OCI-M2 (cell line): ENCODE results near the gene GRID1.

ENCODE experiments used
- DNase-seq: peaks from one replicate; lab custom pipeline; 2025; ENCODE audit not compliant: unreplicated experiment; lab: John Stamatoyannopoulos, UW

GRID1 gene

DNA sequence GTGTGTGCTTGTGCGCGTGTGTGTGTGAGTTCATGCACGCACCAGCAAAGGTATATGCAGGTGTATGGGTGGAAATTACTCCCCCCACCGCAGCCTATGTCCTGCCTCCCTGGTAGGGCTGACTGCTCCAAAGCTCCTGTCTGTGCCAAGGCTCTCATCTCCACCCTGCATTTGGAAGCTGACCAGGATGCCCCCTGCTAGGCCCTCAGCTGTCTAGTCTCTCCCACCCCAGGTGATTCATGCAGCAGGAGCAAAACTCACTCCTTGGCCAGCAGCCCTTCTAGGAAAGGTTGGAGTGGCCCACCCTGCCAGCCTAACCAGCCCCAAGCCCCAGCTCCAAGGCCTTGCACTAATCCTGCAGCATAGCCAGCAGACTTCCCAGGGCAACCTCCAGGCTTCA lies 148.4 kb downstream of the GRID1 start:
- no peak for DNase-seq

DNA sequence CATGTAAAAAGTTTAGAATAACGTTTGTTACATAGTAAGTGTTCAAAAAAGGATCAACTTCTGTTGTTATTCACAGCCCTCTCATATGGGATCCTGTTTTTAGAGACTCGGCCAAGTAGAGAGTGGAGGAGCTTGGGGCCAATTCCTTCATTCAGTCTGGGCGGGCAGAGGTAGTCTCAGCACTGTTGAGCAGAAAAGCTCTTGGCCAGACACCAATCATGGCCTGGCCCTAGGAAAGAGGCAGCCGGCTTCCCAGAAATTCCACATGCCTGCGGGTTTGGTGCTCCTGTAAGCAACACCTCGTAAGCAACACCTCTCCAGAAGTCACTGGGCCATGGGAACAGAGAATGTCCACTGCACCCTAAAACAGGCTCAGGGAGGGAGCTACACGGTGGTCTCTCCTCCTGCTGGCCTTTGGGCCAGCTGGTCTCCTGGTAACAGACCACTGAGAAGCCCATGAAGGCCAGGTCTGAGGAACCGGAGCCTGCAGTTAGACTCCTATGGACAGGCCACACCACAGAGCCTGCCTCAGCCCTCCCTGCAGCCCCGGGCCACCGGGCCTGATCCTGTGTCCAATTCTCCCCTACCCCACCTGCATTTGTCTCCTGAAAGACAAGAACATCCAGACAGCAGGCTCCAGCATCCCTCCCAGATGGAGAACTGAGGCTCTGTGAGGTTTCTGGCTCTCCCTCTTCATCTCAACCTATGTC lies 149.1 kb downstream of the GRID1 start:
- DNase-seq, result no peak

GRCh38 chr10:86216886-86217285 lies 149.7 kb downstream of the GRID1 start:
- no peak for DNase-seq

- no peak for DNase-seq
Observed at GRCh38 chr10:86215712-86216111, 150.9 kb downstream of the GRID1 start.

DNA sequence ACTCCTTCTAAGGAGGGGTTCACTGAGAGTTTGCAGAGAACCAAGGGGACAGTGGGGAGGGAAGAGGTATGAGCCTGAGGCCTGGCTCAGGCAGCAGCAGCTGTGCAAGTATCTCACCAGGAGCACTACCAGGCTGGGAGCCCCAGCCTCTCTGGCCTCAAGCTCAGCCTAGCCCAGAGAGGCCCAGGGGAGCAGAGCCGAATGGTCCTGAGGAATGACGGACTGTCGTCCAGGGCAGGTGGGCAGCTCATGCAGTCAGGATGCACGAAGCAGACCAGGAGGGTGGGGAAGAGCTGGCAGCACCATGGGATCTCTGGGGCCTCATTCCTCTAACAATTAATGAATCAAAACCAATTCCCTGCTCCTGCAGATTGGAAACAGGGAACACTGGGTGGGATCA lies 151.5 kb downstream of the GRID1 start:
- no peak for DNase-seq

GRCh38 chr10:86213148-86213547 lies 153.4 kb downstream of the GRID1 start:
- DNase-seq, result no peak

- DNase-seq, result no peak
Observed at GRCh38 chr10:86212391-86212700, 154.2 kb downstream of the GRID1 start.

DNA sequence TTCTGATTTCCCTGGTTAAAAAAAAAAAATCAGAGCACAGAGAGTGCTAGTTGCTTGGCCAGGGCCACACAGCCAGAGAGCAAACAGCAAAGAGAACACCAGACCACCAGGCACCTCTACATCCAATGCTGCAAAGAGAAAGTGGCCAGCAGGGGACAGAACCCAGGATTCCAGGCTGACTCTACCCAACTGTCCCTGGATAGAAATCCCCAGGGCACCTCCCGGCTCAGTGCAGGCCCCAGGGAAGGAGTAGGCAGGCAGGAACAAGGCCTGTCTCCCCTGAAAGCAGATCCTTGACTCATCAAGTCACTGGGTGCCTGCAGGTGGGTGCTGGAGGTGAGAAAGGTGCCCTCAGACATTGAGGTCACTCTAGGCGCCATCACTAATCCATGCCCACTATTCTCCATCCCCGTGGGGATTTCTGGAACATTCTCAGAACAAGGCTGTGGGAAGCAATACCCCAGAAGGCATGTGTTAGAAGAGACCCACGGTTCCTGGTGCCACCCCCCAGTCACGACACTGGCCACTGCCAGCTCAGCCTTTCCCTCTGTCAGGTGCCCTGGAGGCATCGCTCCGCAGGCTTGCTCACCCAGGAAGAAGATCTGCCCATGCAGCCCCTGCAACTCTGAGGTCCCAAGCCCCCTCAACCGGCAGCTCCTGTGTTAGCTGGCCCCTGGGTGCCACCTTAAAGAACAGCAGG lies 154.8 kb downstream of the GRID1 start:
- DNase-seq, result no peak

DNA sequence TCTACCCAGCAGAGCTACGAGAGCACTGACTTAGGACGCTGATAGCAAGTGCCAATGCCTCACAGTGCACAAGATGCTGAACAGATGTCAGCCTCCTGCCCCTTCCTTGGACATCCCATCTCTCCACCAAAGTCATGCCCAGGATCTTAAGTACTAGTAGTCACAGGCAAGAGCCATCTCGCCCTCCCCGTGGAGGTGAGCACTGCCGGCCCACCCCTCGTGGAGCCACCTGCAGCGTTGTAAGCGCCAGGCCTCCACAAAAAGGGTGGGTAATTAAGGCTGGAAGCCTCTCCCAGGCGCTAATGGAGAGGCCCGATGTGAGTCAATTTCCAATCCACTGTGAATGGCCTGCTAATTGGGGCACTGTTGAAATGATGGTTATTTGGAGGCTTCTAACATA lies 156.2 kb downstream of the GRID1 start:
- no peak for DNase-seq

DNA sequence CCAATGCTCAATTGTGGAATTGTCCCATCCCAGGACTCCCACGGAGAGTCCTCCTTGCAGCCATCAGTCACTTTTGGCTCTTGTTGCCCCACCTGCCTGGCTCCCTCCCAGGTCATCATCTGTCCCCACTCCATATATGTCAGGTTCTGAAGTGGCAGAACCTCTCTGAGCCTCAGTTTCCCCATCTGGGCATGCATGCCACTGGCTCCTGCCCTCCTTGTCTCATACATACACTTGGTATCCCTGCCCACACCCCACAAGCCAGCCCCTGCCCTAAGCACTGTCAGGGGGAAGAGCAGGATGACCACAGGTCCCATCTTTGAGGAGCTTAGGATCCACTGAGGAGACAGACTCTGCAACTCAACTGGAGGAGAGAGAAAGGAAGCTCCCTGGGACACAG lies 156.9 kb downstream of the GRID1 start:
- no peak for DNase-seq

GRCh38 chr10:86207226-86207625 lies 159.4 kb downstream of the GRID1 start:
- DNase-seq, result no peak

DNA sequence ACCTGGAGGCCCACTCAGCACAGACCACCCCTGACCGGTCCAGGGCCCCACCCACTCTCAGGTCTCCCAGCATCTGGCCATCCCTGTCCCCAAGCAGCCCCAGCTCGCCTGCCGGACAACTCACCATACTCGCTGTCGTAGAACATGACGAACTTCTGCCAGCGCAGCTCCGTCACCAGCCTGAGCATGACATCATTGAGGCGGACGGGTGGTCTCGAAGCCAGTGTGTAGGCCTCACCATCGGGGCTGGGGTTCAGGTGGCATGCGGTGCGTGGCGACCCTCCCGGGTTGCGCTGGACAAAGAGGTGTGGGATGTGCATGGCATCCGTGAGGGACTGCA lies 160.4 kb downstream of the GRID1 start:
- DNase-seq, result no peak

DNA sequence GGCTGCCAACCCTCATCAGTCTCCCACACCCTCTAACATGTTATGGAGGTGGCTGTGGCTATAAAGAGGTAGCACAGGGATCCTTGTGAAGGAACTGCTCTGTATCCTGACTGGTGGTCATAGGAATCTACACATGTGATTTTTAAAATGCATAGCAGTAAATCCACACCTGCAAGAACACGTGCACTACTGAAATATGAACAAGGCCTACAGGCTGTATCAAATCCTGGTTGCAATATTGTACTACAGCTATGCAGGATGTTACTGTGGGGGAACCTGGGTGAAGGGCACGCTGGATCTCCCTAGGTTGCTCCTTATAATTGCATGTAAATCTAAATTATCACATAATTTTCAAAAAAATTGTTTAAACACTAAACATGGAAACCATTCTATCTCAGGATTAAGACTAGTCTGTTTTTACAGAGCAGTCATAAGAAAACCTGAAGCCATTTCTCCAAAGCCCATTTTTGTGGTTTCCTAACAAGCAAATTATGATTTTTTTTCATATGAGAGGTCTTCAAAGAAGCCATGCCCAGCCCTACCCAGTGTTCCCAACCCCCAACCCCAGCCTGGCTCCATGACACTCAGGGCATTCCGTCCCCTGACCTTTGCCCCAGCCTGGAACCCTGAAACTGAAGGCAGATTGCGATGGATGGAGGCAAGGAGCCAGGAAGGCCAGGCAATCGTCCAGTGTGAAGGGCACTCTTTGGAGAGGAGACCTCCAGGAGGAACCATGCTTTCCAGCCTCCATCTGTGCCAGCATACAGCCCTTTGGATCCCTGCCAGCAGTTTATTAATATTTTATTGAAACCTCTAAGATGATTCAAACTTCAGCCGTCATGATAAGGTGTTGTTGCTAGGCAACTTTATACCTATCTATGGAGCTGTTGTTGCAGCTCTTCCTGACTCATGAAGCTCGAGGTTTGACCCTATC lies 161.0 kb downstream of the GRID1 start:
- no peak for DNase-seq

DNA sequence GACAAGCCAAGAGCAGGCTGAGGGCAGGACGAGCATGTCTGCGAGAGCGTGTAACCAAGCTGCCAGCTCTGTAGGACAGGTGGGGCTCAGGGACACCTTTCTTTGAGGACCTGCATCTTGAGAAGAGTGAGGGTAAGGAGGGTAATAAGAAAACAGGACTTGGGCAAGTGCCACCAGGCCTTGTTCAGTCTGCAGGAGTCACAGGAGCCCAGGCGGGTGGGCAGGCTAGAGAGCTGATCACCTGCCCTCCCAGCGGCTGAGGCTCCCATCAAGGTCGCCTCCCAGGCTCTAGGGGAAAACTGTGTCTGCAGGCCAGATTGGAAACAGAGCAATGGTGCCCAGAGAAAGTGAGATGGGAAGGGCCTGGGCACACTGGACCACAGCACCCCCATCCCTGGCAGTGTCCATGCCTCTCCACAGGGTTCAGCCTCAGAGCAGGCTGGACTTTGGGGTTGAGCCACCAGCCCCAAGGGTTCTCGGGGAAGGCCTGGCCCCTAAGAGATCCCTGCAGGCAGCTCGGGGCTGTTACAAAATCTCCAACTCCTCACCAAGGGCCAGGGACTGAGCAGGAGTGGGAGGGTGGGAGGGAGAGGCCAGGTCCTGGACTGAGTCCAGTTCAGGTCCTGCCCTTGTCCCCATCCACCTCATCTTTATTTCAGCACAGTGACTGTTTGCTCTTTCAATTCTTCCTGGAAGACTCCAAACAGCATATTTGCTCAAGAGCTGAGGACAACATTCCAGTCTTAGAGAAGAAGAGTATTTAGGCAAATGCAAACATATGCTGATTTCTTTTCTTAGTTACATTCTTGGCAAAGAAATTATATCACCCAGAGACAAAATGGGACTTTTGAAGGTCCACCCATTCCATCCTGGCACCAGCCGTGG lies 161.9 kb downstream of the GRID1 start:
- no peak for DNase-seq

- no peak for DNase-seq
Observed at GRCh38 chr10:86203162-86203905, 163.3 kb downstream of the GRID1 start.

DNA sequence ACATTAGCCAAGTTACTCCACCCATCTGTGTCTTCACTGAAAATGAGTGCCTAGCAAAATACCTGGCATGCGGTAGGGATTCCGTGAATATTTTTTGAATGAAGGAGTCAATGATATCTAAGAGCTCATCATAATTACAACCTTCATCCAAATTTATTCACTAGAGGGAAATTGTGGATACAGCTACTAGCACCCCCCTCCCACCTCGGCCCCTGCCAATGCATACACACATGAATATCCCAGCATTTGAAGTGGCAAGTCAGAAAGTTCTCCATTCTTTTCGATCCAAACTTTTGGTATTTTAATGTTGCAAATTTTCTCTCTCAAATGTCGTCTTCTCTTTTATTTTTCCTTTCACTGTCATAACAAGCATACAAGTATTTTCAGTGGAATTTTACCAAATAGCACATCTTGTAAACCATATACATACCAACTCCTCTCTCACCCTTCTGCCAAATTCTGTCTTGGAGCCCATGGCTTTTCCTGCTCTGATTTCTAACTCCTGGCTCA lies 164.3 kb downstream of the GRID1 start:
- DNase-seq, result no peak

- no peak for DNase-seq
Observed at GRCh38 chr10:86200867-86201266, 165.7 kb downstream of the GRID1 start.

- DNase-seq, result no peak
Observed at GRCh38 chr10:86200269-86200668, 166.3 kb downstream of the GRID1 start.

- DNase-seq, result no peak
Observed at GRCh38 chr10:86199041-86199440, 167.6 kb downstream of the GRID1 start.

GRCh38 chr10:86198271-86198670 lies 168.3 kb downstream of the GRID1 start:
- DNase-seq, result no peak
